Inferior parietal cortex (tissue), 1 donor: ENCODE results near the gene PCDHA1.

Experiments used
- DNase-seq: peaks from one replicate; pipeline ENCODE4 v3.0.0-alpha.2; 2016; ENCODE audit errors: extremely low spot score

The PCDHA1 gene

GRCh38 chr5:140988608-140989007, 202.7 kb downstream of the PCDHA1 start:
- no peak for DNase-seq

- DNase-seq, result no peak
These were observed 203.5 kb downstream of the PCDHA1 start for GRCh38 chr5:140989254-140990020.

- DNase-seq, result no peak
These were observed 206.9 kb downstream of the PCDHA1 start for GRCh38 chr5:140992828-140993227.

GRCh38 chr5:140996060-140996459, 210.1 kb downstream of the PCDHA1 start:
- peak; percentile 44 for DNase-seq

GRCh38 chr5:140998921-140999410, 213.0 kb downstream of the PCDHA1 start:
- no peak for DNase-seq

GRCh38 chr5:141001446-141001843, 215.5 kb downstream of the PCDHA1 start:
- DNase-seq, result no peak

GRCh38 chr5:141001844-141002604, 216.1 kb downstream of the PCDHA1 start:
- peak; percentile 32 for DNase-seq

GRCh38 chr5:141002605-141002965, 216.6 kb downstream of the PCDHA1 start:
- DNase-seq, result no peak

GRCh38 chr5:141003031-141003430, 217.1 kb downstream of the PCDHA1 start:
- DNase-seq, result no peak

GRCh38 chr5:141003791-141004611, 218.1 kb downstream of the PCDHA1 start:
- DNase-seq, result no peak

- DNase-seq, result no peak
These were observed 221.9 kb downstream of the PCDHA1 start for GRCh38 chr5:141007791-141008190.

GRCh38 chr5:141010047-141010793, 224.3 kb downstream of the PCDHA1 start:
- no peak for DNase-seq

GRCh38 chr5:141017943-141018342, 232.0 kb downstream of the PCDHA1 start:
- DNase-seq, result no peak

- DNase-seq, result no peak
These were observed 236.4 kb downstream of the PCDHA1 start for GRCh38 chr5:141022384-141022783.

GRCh38 chr5:141031006-141031405, 245.1 kb downstream of the PCDHA1 start:
- no peak for DNase-seq

- no peak for DNase-seq
These were observed 246.7 kb downstream of the PCDHA1 start for GRCh38 chr5:141032626-141033025.

GRCh38 chr5:141039061-141039460, 253.1 kb downstream of the PCDHA1 start:
- no peak for DNase-seq

- peak; percentile 10 for DNase-seq
These were observed 253.6 kb downstream of the PCDHA1 start for GRCh38 chr5:141039517-141039916.

- peak; percentile 83 for DNase-seq
These were observed 254.3 kb downstream of the PCDHA1 start for GRCh38 chr5:141040093-141040770.

- peak; percentile 97 for DNase-seq
These were observed 255.0 kb downstream of the PCDHA1 start for GRCh38 chr5:141040771-141041426.
